ENCODE measurements around the gene SLC25A15.
A peak's percentile ranks its signal among the peaks of the same experiment; 100 is the strongest.
"Not testable (repeated sequence)": the region's sequence is repeated elsewhere in the genome, so short reads cannot be mapped to it uniquely, and the experiment has no call there.

SLC25A15 gene

DNA sequence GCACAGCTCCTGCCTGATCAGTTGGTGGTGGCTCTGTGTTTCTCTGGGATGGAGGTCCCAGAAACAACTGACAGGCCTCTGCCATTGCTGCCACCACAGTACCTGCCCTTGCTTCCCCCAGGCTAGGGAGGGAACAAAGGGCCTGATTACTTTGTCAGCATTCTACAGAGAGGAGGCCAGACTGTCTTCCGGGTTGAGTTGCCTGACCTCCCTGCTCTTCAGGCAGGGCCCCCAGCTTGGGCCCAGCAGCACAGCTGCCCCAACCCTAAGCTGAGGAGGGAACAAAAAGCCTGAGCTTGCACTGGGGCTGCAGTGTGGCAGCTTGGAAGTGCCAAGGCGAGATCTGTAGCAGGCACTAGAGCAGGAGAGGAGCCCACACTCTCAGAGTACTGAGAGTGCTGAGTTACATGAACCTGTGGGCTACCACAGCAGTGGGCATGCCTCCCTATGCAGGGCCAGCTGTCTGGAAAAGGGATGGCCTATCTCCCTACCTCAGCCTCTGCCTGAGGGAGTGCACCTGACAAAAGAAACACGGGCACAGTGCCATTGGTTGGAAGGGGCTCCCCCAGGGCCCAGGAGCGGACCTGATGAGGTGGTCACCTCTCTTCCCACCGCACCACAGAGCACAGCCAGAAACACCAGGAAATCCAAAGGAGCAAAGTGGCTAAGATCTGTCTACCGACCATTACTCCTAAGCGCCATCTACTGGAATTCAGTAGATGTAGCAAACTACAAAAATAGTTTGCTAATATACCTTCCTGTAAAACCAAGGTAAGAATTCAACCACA is 24.4 kb downstream of the SLC25A15 start:
- peak; percentile 8 to 77 (median 50) for DNase-seq

- DNase-seq: no peak
Observed at GRCh38 chr13:40814803-40815202, 25.4 kb downstream of the SLC25A15 start.

- DNase-seq: no peak
Observed at GRCh38 chr13:40818926-40819325, 29.5 kb downstream of the SLC25A15 start.

- DNase-seq: no peak
Observed at GRCh38 chr13:40819797-40820315, 30.4 kb downstream of the SLC25A15 start.

DNA sequence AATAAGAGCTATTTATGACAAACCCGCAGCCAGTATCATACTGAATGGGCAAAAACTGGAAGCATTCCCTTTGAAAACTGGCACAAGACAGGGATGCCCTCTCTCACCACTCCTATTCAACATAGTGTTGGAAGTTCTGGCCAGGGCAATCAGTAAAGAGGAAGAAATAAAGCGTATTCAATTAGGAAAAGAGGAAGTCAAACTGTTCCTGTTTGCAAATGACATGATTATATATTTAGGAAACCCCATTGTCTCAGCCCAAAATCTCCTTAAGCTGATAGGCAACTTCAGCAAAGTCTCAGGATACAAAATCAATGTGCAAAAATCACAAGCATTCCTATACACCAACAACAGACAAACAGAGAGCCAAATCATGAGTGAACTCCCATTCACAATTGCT is 50.3 kb downstream of the SLC25A15 start:
- peak in 2 of 4 experiments; percentile 21 to 47 for DNase-seq

- DNase-seq: not testable (repeated sequence)
Observed at GRCh38 chr13:40840955-40841354, 51.5 kb downstream of the SLC25A15 start.
